GM12864 (cell line): ENCODE measurements around the gene CDH23.

Source experiments
- DNase-seq: peaks from one replicate; pipeline ENCODE4 v3.0.0-alpha.2; 2011; ENCODE audit warnings: low read depth
- H3K4me3 ChIP-seq: 2 replicates; pipeline ENCODE4 v1.5.1; 2011; ENCODE audit warnings: mild to moderate bottlenecking, low read depth, low read length, control low read depth
- CTCF ChIP-seq: IDR thresholded peaks from 2 replicates; pipeline ENCODE4 v1.5.1; 2011; ENCODE audit warnings: low read depth, mild to moderate bottlenecking, moderate library complexity, low read length, control low read depth, inconsistent platforms; ENCODE audit errors: missing control alignments

CDH23 gene

DNA sequence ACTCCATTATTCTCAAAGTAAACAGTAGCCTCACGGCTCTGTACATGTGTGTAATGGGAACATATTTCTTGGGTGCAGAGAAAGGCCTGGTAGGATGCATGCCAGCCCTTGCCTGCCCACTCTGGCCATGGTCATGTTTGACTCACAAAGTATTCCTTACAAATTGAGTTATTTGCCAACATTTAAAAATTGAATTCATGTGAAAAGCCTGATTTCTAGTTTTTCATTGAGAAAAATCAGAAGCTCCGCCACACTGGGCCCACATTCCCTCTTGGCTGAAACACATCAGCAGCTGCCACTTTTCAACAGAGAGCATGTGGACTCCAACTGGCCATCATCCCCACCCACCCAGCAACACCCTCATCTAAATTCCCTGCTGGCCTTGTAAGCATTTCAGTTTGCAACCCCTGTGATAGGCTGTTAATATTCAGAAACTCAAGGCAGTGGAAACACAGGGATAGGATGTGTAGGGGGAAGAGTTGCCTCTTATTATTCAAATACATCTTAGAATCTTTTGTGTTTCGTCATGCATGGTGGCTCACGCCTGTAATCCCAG, 40.9 kb downstream of the CDH23 start:
- no peak for TF ChIP-seq CTCF
- no peak overlapping the region for H3K4me3 ChIP-seq
- no peak for DNase-seq

DNA sequence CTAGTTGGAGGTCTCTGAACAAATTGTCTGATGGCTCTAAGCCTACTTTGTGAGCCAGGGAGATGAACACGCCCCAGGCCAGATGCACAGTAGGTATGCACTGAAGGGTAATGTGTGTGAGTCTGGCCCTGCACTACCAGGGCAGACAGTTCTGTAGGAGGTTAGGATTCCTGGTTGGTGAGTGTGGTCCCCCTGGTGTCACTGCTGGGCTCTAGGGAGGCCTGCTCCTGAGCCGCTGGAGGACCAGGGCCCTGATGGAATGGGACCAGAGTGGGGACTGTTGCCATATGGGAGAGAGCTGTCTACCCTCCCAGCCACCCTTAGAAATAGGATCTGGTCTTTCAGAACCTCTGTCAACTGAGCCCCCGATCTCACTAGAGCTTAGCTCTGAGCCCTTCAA, 42.0 kb downstream of the CDH23 start:
- no peak overlapping the region for H3K4me3 ChIP-seq
- no peak for TF ChIP-seq CTCF
- no peak for DNase-seq

DNA sequence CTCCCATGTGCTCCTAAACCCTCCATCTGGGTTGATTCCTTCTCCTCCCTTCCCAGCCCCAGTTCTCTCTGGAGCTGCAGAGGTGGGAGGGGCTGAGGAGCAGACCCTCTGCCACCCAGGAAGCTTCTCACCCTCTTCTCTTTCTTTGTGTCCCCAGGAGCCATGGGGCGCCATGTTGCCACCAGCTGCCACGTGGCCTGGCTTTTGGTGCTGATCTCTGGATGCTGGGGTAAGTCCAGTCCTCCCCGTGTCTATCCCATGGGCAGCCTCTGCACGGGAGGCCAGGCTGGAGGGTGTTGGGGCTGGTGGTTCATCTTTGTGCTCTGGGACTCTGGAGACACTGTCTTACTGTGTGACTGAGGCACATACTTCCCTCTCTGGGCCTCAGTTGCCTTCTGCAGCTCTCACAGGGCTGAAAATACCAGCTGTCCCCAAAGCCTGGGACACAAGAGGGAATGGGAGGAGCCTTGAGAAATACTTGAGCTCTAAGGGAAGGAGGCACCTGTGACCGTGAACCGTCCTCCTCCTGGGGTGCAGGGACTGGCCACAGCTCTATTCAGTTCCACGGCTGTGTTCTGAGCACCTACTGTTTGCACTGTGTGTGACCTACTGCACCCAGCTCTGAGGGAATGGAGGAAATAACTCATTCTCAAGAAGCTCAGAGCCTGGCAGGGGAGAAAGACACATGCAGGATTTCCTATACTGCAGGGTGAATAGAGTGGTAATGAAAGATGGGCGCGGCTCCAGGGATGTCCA, 43.1 kb downstream of the CDH23 start:
- no peak for DNase-seq
- TF ChIP-seq CTCF = no peak
- no peak overlapping the region for H3K4me3 ChIP-seq

GRCh38 chr10:71440506-71441035, 43.9 kb downstream of the CDH23 start:
- no peak for TF ChIP-seq CTCF
- H3K4me3 ChIP-seq = no peak overlapping the region
- no peak for DNase-seq

- no peak for DNase-seq
- TF ChIP-seq CTCF = no peak
- H3K4me3 ChIP-seq = no peak overlapping the region
These were observed 45.3 kb downstream of the CDH23 start for GRCh38 chr10:71442000-71442399.

DNA sequence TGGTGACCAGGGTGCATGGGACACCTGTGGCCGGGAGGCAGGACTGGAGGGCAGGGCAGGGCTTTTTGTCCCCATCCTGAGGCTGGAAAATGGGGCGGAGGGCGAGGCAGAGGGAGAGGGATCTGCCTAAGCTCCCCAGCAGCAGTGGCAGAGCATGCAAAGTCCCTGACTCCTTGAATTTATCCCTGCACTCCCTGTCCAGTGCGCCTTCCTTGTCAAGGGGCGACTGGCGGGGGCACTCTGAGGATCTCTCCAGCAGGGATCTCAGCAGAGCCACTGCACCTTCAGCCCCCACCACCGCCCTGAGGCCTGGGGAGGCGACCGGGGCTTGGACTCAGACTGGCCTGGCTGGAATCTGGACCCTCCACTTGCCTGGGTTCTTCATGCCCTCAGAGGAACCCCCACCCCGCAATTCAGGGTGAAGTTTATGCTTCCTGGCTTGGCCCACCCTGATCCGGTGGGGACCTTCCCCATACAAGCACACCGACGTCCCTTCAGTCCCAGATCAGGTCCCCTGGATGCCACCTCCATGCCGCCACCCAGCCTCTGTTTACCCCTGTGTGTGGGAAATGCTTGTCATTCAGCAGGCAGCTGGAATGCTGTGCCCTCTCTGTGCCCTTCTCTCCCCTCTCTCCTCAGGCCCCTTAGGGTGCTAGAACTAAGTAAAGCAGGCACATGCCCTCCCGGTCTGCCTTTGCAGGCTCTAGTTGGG, 46.3 kb downstream of the CDH23 start:
- TF ChIP-seq CTCF = no peak
- no peak overlapping the region for H3K4me3 ChIP-seq
- no peak for DNase-seq

- H3K4me3 ChIP-seq = no peak overlapping the region
- no peak for TF ChIP-seq CTCF
- DNase-seq = no peak
These were observed 47.0 kb downstream of the CDH23 start for GRCh38 chr10:71443676-71444075.
